Measurements from ENCODE around the gene CCER1. TPM values are rescaled to one million over a fixed set of nuclear protein-coding genes. Genes with fewer than 3 reads are reported as not detected.

CCER1 gene
- total RNA-seq, 1 donor from 2014 or later = not detected

- ATAC-seq = no peak
- intact Hi-C loops (cut with DNase I) = no loop called here
- DNase-seq (ENCODE audit: low spot score) = no peak
Measured at GRCh38 chr12:90937651-90938050, 17.3 kb downstream of the CCER1 start.

GRCh38 chr12:90936230-90937005, 18.6 kb downstream of the CCER1 start:
- intact Hi-C loops (cut with DNase I) = no loop called here
- no peak for DNase-seq (ENCODE audit: low spot score)
- no peak for ATAC-seq

GRCh38 chr12:90925562-90925961, 29.4 kb downstream of the CCER1 start:
- ATAC-seq (no peak), DNase-seq (ENCODE audit: low spot score) (no peak)
- intact Hi-C loops (cut with DNase I) = no loop called here

GRCh38 chr12:90924406-90924805, 30.6 kb downstream of the CCER1 start:
- intact Hi-C loops (cut with DNase I) = no loop called here
- DNase-seq (ENCODE audit: low spot score) = no peak
- no peak for ATAC-seq

GRCh38 chr12:90922145-90922627, 32.8 kb downstream of the CCER1 start:
- intact Hi-C loops (cut with DNase I) = no loop called here
- ATAC-seq (no peak), DNase-seq (ENCODE audit: low spot score) (no peak)

- no peak for ATAC-seq
- DNase-seq (ENCODE audit: low spot score) = no peak
- intact Hi-C loops (cut with DNase I) = no loop called here
Measured at GRCh38 chr12:90921536-90921935, 33.4 kb downstream of the CCER1 start.

GRCh38 chr12:90920222-90920621, 34.8 kb downstream of the CCER1 start:
- intact Hi-C loops (cut with DNase I) = no loop called here
- DNase-seq (ENCODE audit: low spot score) (no peak), ATAC-seq (no peak)

GRCh38 chr12:90917431-90917830, 37.5 kb downstream of the CCER1 start:
- intact Hi-C loops (cut with DNase I) = no loop called here
- DNase-seq (ENCODE audit: low spot score) = no peak
- no peak for ATAC-seq

GRCh38 chr12:90916516-90916915, 38.5 kb downstream of the CCER1 start:
- ATAC-seq (no peak), DNase-seq (ENCODE audit: low spot score) (no peak)
- intact Hi-C loops (cut with DNase I) = no loop called here

GRCh38 chr12:90915353-90915752, 39.6 kb downstream of the CCER1 start:
- intact Hi-C loops (cut with DNase I) = no loop called here
- ATAC-seq = no peak

GRCh38 chr12:90910958-90911357, 44.0 kb downstream of the CCER1 start:
- DNase-seq (ENCODE audit: low spot score) (no peak), ATAC-seq (no peak)
- intact Hi-C loops (cut with DNase I) = no loop called here

More at GRCh38 chr12:90915353-90915752, 39.6 kb downstream of the CCER1 start:
- no peak for DNase-seq (ENCODE audit: low spot score)

- no peak for DNase-seq (ENCODE audit: low spot score)
- ATAC-seq = no peak
- intact Hi-C loops (cut with DNase I) = no loop called here
Measured at GRCh38 chr12:90909069-90909770, 45.8 kb downstream of the CCER1 start.

- DNase-seq (ENCODE audit: low spot score) (no peak), ATAC-seq (peak; percentile 42)
- intact Hi-C loops (cut with DNase I) = no loop called here
Measured at GRCh38 chr12:90908465-90908864, 46.5 kb downstream of the CCER1 start.

GRCh38 chr12:90905691-90906370, 49.1 kb downstream of the CCER1 start:
- intact Hi-C loops (cut with DNase I) = no loop called here
- DNase-seq (ENCODE audit: low spot score) = no peak
- ATAC-seq = no peak

GRCh38 chr12:90902596-90902995, 52.4 kb downstream of the CCER1 start:
- ATAC-seq = no peak
- no peak for DNase-seq (ENCODE audit: low spot score)
- intact Hi-C loops (cut with DNase I) = no loop called here

Other genes starting within 250 kb of the CCER1 start
- not detected for gene EPYC, start 49.8 kb upstream of the CCER1 start, total RNA-seq
- 0.18 TPM for gene KERA, start 102.8 kb upstream of the CCER1 start, total RNA-seq
- gene LUM, start 156.3 kb upstream of the CCER1 start, total RNA-seq = 206 TPM
- 2,017 TPM for gene DCN, start 227.6 kb upstream of the CCER1 start, total RNA-seq

Measured in sciatic nerve (tissue), 2 donors.